ENCODE measurements around the gene GPATCH3. TPM values are rescaled to one million over a fixed set of nuclear protein-coding genes. Genes with fewer than 3 reads are reported as not detected.
A peak's percentile ranks its signal among the peaks of the same experiment; 100 is the strongest.

The GPATCH3 gene
- total RNA-seq, 1 experiment from 2014 or later = 20.6 TPM

GRCh38 chr1:26911399-26912146 lies 11.3 kb upstream of the GPATCH3 start:
- no peak overlapping the region for H3K4me3 ChIP-seq (ENCODE audit: low read depth, low read length)

GRCh38 chr1:26910343-26911160 lies 10.3 kb upstream of the GPATCH3 start:
- no TSS peak for BruUV-seq (replicated peaks)
- intact Hi-C loops (cut with micrococcal nuclease; ENCODE audit: unreplicated experiment) = no loop called here
- H3K36me3 ChIP-seq (ENCODE audit: control insufficient read depth, insufficient read depth, low read length) = no peaks in the 10 kb centered on the region; the same call in 1 of the 2 replicates
- no peak for TF ChIP-seq CTCF (IDR thresholded peaks at IDR 0.05; ENCODE audit: insufficient read depth in 1 of 2, low read depth in 1 of 2, low read length in 1 of 2, severe bottlenecking in 1 of 2, unreplicated experiment in 1 of 2)
- H3K27me3 ChIP-seq (replicated peaks; ENCODE audit: control insufficient read depth, insufficient read depth, low read length) = no peaks in the 10 kb centered on the region
- no peaks in the 10 kb centered on the region for H3K27me3 Mint-ChIP-seq (ENCODE audit: insufficient read depth, unreplicated experiment)
- H3K9me3 Mint-ChIP-seq (ENCODE audit: unreplicated experiment) = no peaks in the 10 kb centered on the region
- H3K4me1 ChIP-seq = peaks cover 34% of the 10 kb centered on the region
- CTCF ChIA-PET = no interaction called here
- H3K4me3 ChIP-seq (ENCODE audit: low read depth, low read length) = no peak overlapping the region
- no peaks in the 10 kb centered on the region for H3K36me3 Mint-ChIP-seq (ENCODE audit: insufficient read depth, unreplicated experiment)
- no peak for DNase-seq
- POLR2A ChIA-PET = interaction anchor here (0.5 to 0.8 kb wide), 2 partner anchors 10 to 18 kb away, joined by 3 read pairs; partner anchors contain the start of gene GPATCH3
- peak overlapping the region; percentile 22 for H3K27ac Mint-ChIP-seq (ENCODE audit: unreplicated experiment)
- no peaks in the 10 kb centered on the region for H3K9me3 ChIP-seq
- H3K4me3 Mint-ChIP-seq (ENCODE audit: unreplicated experiment) = no peak overlapping the region
- peaks cover 15% of the 10 kb centered on the region for H3K4me1 Mint-ChIP-seq (ENCODE audit: low read depth, unreplicated experiment)

More at GRCh38 chr1:26911399-26912146, 11.3 kb upstream of the GPATCH3 start:
- Mint-ChIP-seq H3K9me3 (ENCODE audit: unreplicated experiment) (no peaks in the 10 kb centered on the region), H3K27ac (ENCODE audit: unreplicated experiment) (peak overlapping the region; percentile 22), H3K27me3 (ENCODE audit: insufficient read depth, unreplicated experiment) (no peaks in the 10 kb centered on the region), H3K4me3 (ENCODE audit: unreplicated experiment) (no peak overlapping the region), H3K36me3 (ENCODE audit: insufficient read depth, unreplicated experiment) (no peaks in the 10 kb centered on the region), H3K4me1 (ENCODE audit: low read depth, unreplicated experiment) (peaks cover 15% of the 10 kb centered on the region)
- TF ChIP-seq CTCF (IDR thresholded peaks at IDR 0.05; ENCODE audit: insufficient read depth in 1 of 2, low read depth in 1 of 2, low read length in 1 of 2, severe bottlenecking in 1 of 2, unreplicated experiment in 1 of 2) = no peak
- H3K4me1 ChIP-seq = peaks cover 37% of the 10 kb centered on the region
- H3K27me3 ChIP-seq (replicated peaks; ENCODE audit: control insufficient read depth, insufficient read depth, low read length) = no peaks in the 10 kb centered on the region
- BruUV-seq (replicated peaks) = no TSS peak
- no peak for DNase-seq
- CTCF ChIA-PET = no interaction called here
- no peaks in the 10 kb centered on the region; the same call in 1 of the 2 replicates for H3K36me3 ChIP-seq (ENCODE audit: control insufficient read depth, insufficient read depth, low read length)
- intact Hi-C loops (cut with micrococcal nuclease; ENCODE audit: unreplicated experiment) = no loop called here
- POLR2A ChIA-PET = interaction anchor here (0.8 kb wide), 1 partner anchor 11 kb away, joined by 3 read pairs; the partner anchor contains the start of gene GPATCH3
- H3K9me3 ChIP-seq = no peaks in the 10 kb centered on the region

GRCh38 chr1:26909951-26910342 lies 9.7 kb upstream of the GPATCH3 start:
- Mint-ChIP-seq H3K36me3 (ENCODE audit: insufficient read depth, unreplicated experiment) (no peaks in the 10 kb centered on the region), H3K9me3 (ENCODE audit: unreplicated experiment) (no peaks in the 10 kb centered on the region), H3K27ac (ENCODE audit: unreplicated experiment) (no peak overlapping the region), H3K4me3 (ENCODE audit: unreplicated experiment) (no peak overlapping the region), H3K27me3 (ENCODE audit: insufficient read depth, unreplicated experiment) (no peaks in the 10 kb centered on the region), H3K4me1 (ENCODE audit: low read depth, unreplicated experiment) (peaks cover 15% of the 10 kb centered on the region)
- intact Hi-C loops (cut with micrococcal nuclease; ENCODE audit: unreplicated experiment) = no loop called here
- no peak for TF ChIP-seq CTCF (IDR thresholded peaks at IDR 0.05; ENCODE audit: insufficient read depth in 1 of 2, low read depth in 1 of 2, low read length in 1 of 2, severe bottlenecking in 1 of 2, unreplicated experiment in 1 of 2)
- Histone ChIP-seq H3K9me3 (no peaks in the 10 kb centered on the region), H3K4me3 (ENCODE audit: low read depth, low read length) (no peak overlapping the region), H3K4me1 (peaks cover 28% of the 10 kb centered on the region), H3K27me3 (replicated peaks; ENCODE audit: control insufficient read depth, insufficient read depth, low read length) (no peaks in the 10 kb centered on the region), H3K36me3 (ENCODE audit: control insufficient read depth, insufficient read depth, low read length) (no peaks in the 10 kb centered on the region; the same call in 1 of the 2 replicates)
- POLR2A ChIA-PET = interaction anchor here (0.5 kb wide), 1 partner anchor 19 kb away, joined by 3 read pairs; no protein-coding TSS in a partner anchor
- no TSS peak for BruUV-seq (replicated peaks)
- no peak for DNase-seq
- CTCF ChIA-PET = no interaction called here
